ENCODE results near the gene CXCL13.
"Not testable (repeated sequence)": the region's sequence is repeated elsewhere in the genome, so short reads cannot be mapped to it uniquely, and the experiment has no call there.

Gene CXCL13

GRCh38 chr4:77613267-77613666 is 7.6 kb downstream of the CXCL13 start:
- no peak for DNase-seq

GRCh38 chr4:77615153-77615552 is 9.5 kb downstream of the CXCL13 start:
- no peak for DNase-seq

GRCh38 chr4:77617203-77617602 is 11.6 kb downstream of the CXCL13 start:
- DNase-seq, result no peak

GRCh38 chr4:77618383-77619241 is 13.0 kb downstream of the CXCL13 start:
- DNase-seq, result peak; percentile 61

- no peak for DNase-seq
These were observed 13.8 kb downstream of the CXCL13 start for GRCh38 chr4:77619408-77619807.

GRCh38 chr4:77621254-77621653 is 15.6 kb downstream of the CXCL13 start:
- no peak for DNase-seq

- DNase-seq, result no peak
These were observed 17.5 kb downstream of the CXCL13 start for GRCh38 chr4:77623091-77623490.

GRCh38 chr4:77624213-77624612 is 18.6 kb downstream of the CXCL13 start:
- no peak for DNase-seq

- no peak for DNase-seq
These were observed 19.9 kb downstream of the CXCL13 start for GRCh38 chr4:77625485-77625884.

- no peak for DNase-seq
These were observed 24.3 kb downstream of the CXCL13 start for GRCh38 chr4:77629885-77630284.

GRCh38 chr4:77631276-77631675 is 25.7 kb downstream of the CXCL13 start:
- no peak for DNase-seq

GRCh38 chr4:77634132-77634785 is 28.6 kb downstream of the CXCL13 start:
- DNase-seq, result no peak

- no peak for DNase-seq
These were observed 29.6 kb downstream of the CXCL13 start for GRCh38 chr4:77635246-77635645.

GRCh38 chr4:77635876-77636275 is 30.3 kb downstream of the CXCL13 start:
- DNase-seq, result no peak

GRCh38 chr4:77636902-77637301 is 31.3 kb downstream of the CXCL13 start:
- no peak for DNase-seq

- not testable (repeated sequence) for DNase-seq
These were observed 38.4 kb downstream of the CXCL13 start for GRCh38 chr4:77644069-77644468.

- no peak for DNase-seq
These were observed 45.2 kb downstream of the CXCL13 start for GRCh38 chr4:77650787-77651186.

GRCh38 chr4:77651820-77652219 is 46.2 kb downstream of the CXCL13 start:
- no peak for DNase-seq

GRCh38 chr4:77652237-77652897 is 46.7 kb downstream of the CXCL13 start:
- DNase-seq, result no peak

- no peak for DNase-seq
These were observed 47.6 kb downstream of the CXCL13 start for GRCh38 chr4:77653162-77653758.

GRCh38 chr4:77660318-77660717 is 54.7 kb downstream of the CXCL13 start:
- DNase-seq, result not testable (repeated sequence)
